Endothelial cell of umbilical vein (primary cell): Measurements from ENCODE around the gene MEPE. TPM values are rescaled to one million over a fixed set of nuclear protein-coding genes. Genes with fewer than 3 reads are reported as not detected.

Experiments used
- BruUV-seq: library from RNA; stranded (reverse); fragments of 400-500 nt; replicated peaks from 2 replicates; lab custom pipeline; 2021; lab: Mats Ljungman, UMichigan
- CTCF ChIA-PET: fragments of 300-600, 350-600 bp; sonication (Branson Sonifier 250); formaldehyde crosslinking; loops from one replicate; lab custom pipeline; 2021; ENCODE audit warnings: antibody characterized with exemption, inconsistent platforms; lab: Charles Lee
- POLR2A ChIA-PET: fragments of 300-600, 350-600 bp; sonication (Branson Sonifier 250); formaldehyde crosslinking; loops from one replicate; lab custom pipeline; 2021; ENCODE audit warnings: antibody characterized with exemption, inconsistent platforms; lab: Charles Lee
- DNase-seq: peaks from one replicate; pipeline ENCODE4 v3.0.0-alpha.2; 2011; ENCODE audit warnings: low read depth, low spot score
- FAIRE-seq: peaks from 2 replicates; lab custom pipeline; 2011; peaks lifted over from hg19 to GRCh38; lab: Jason Lieb, UNC
- H2AFZ ChIP-seq: 2 replicates; pipeline ENCODE4 v1.6.0; 2012; ENCODE audit warnings: low read depth, low read length, control low read depth, inconsistent platforms
- H3K27ac ChIP-seq: 2 replicates; pipeline ENCODE4 v1.5.1; 2011; ENCODE audit warnings: low read depth, mild to moderate bottlenecking, control low read depth, low read length, moderate library complexity; ENCODE audit not compliant: insufficient read depth
- H3K27me3 ChIP-seq, 2 experiments: 2 replicates each; pipeline versions ENCODE4 v1.6.0 to v1.6.1; 2011; ENCODE audit warnings: low read length in 2 of 2, mixed read lengths in 1 of 2; ENCODE audit not compliant: control insufficient read depth in 2 of 2, insufficient read depth in 2 of 2
- H3K36me3 ChIP-seq, 2 experiments: 2 replicates in 1 of 2; 3 replicates in 1 of 2; pipeline ENCODE4 v1.5.1; 2011; ENCODE audit warnings: low read length in 2 of 2, mild to moderate bottlenecking in 1 of 2, moderate library complexity in 1 of 2; ENCODE audit not compliant: control insufficient read depth in 2 of 2, insufficient read depth in 2 of 2; ENCODE audit errors: extremely low read depth in 1 of 2
- H3K4me1 ChIP-seq: 3 replicates; pipeline ENCODE4 v1.5.1; 2011; ENCODE audit warnings: mild to moderate bottlenecking, low read length; ENCODE audit not compliant: control insufficient read depth, insufficient read depth; ENCODE audit errors: extremely low read depth
- H3K4me2 ChIP-seq: 2 replicates; pipeline ENCODE4 v1.6.1; 2011; ENCODE audit warnings: low read length, control low read depth, mixed read lengths; ENCODE audit not compliant: insufficient read depth
- H3K4me3 ChIP-seq, 3 experiments: fragments of 200-600 bp in 1 of 3; sonication (generic), shearing (Covaris generic) in 1 of 3; replicated peaks in 1 of 3; 2 replicates each; pipeline ENCODE4 v1.5.1; 2011 to 2016; ENCODE audit warnings: control low read depth in 3 of 3, low read length in 3 of 3, mild to moderate bottlenecking in 2 of 3, inconsistent platforms in 1 of 3, low read depth in 1 of 3, moderate library complexity in 1 of 3; ENCODE audit not compliant: insufficient read depth in 1 of 3
- H3K79me2 ChIP-seq: 2 replicates; pipeline ENCODE4 v1.6.0; 2012; ENCODE audit warnings: low read length, inconsistent platforms; ENCODE audit not compliant: control insufficient read depth, insufficient read depth
- H3K9ac ChIP-seq: replicated peaks from 2 replicates; pipeline ENCODE3; 2011; ENCODE audit warnings: low read length, control low read depth; ENCODE audit not compliant: insufficient read depth; ENCODE audit errors: extremely low read depth
- H3K9me1 ChIP-seq: replicated peaks from 3 replicates; pipeline ENCODE4 v1.6.0; 2011; ENCODE audit warnings: mild to moderate bottlenecking, low read length; ENCODE audit not compliant: control insufficient read depth, insufficient read depth; ENCODE audit errors: extremely low read depth
- H3K9me3 ChIP-seq: replicated peaks from 2 replicates; pipeline ENCODE4 v1.5.1; 2012; ENCODE audit warnings: low read length, inconsistent platforms; ENCODE audit not compliant: control insufficient read depth, insufficient read depth
- H4K20me1 ChIP-seq: replicated peaks from 2 replicates; pipeline ENCODE3; 2011; ENCODE audit warnings: mild to moderate bottlenecking, low read length; ENCODE audit not compliant: control insufficient read depth, insufficient read depth; ENCODE audit errors: extremely low read depth
- EZH2 ChIP-seq: IDR thresholded peaks from 2 replicates; pipeline ENCODE4 v1.6.1; 2012; ENCODE audit warnings: borderline replicate concordance, low read depth, mild to moderate bottlenecking, moderate library complexity, low read length, inconsistent platforms; ENCODE audit not compliant: severe bottlenecking
- GATA2 ChIP-seq: IDR thresholded peaks from 2 replicates; pipeline ENCODE4 v1.7.0; 2011; ENCODE audit warnings: low read depth, mild to moderate bottlenecking, moderate library complexity, mixed read lengths, low read length; ENCODE audit not compliant: insufficient read length, insufficient read depth
- JUN ChIP-seq: IDR thresholded peaks from 2 replicates; pipeline ENCODE4 v1.6.1; 2011; ENCODE audit warnings: borderline replicate concordance, low read depth; ENCODE audit not compliant: insufficient read length, insufficient read depth
- MYC ChIP-seq: IDR thresholded peaks from one replicate; pipeline ENCODE4 v1.6.1; 2011; ENCODE audit warnings: mild to moderate bottlenecking, low read depth, low read length
- POLR2A ChIP-seq: IDR thresholded peaks from 2 replicates; pipeline ENCODE4 v1.6.1; 2012; ENCODE audit warnings: low read depth, mild to moderate bottlenecking, control low read depth, low read length
- POLR2AphosphoS5 ChIP-seq: IDR thresholded peaks from 2 replicates; pipeline ENCODE4 v1.6.1; 2012; ENCODE audit warnings: low read depth, mild to moderate bottlenecking, control low read depth, low read length, moderate library complexity; ENCODE audit not compliant: insufficient read depth
- dilution Hi-C: fragments of 300-500 bp; cut with MboI; formaldehyde crosslinking; loops from one replicate; pipeline ENCODE4 v1.15.0; 2019; ENCODE audit warnings: low sequenced_read_pairs; ENCODE audit not compliant: extremely low pct_ligation_motif_present
- intact Hi-C: fragments of 100-400 bp; cut with micrococcal nuclease; formaldehyde crosslinking; loops from one replicate; pipeline ENCODE4 v1.10.0; 2022
- polyA plus RNA-seq, 4 experiments: library from polyadenylated mRNA; depleted of rRNA in 3 of 4; stranded (reverse) in 3 of 4; unstranded in 1 of 4; fragments of >200 nt; gene quantifications; 2 replicates each; pipeline versions ENCODE4 v1.2.1 to v1.2.3, GENCODE V29; 2011 to 2012; ENCODE audit warnings: missing spikeins in 1 of 4
- total RNA-seq: library from RNA; stranded (reverse); gene quantifications from 2 replicates; pipeline ENCODE4 v1.2.3, GENCODE V29; 2021
- TF ChIP-seq, protein P1 (sequence below), 2 donors: IDR thresholded peaks; 1 replicate in 1 of 2; 2 replicates in 1 of 2; pipeline ENCODE4 v1.5.1; 2011; ENCODE audit warnings: low read length in 2 of 2, mild to moderate bottlenecking in 2 of 2, moderate library complexity in 2 of 2, control low read depth in 1 of 2, inconsistent platforms in 1 of 2, low read depth in 1 of 2; ENCODE audit not compliant: insufficient read depth in 1 of 2; ENCODE audit errors: extremely low read depth in 1 of 2

MEPE gene
- total and polyA plus RNA-seq, 2 donors (not counting 3 experiments of a cell fraction or from before 2014, with no cell fraction given) = not detected

DNA sequence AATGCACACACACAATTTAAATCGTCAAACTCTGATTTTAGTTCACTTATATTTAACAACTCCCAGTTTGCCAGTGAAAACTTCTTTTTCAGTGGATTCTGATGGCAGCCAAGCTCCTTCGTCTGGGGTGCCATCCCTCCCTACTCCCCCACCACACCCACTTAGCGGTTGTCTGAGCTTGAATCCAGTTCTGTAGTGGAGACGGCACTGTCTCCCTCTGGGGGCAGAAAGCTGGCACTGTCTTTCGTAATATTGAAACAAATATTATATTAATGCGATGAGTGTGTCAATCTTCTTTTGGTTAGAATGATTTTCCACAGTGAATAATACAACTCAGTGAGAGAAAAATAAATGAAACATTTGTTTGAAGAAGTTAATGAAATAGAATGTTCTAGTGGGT lies 5.4 kb downstream of the MEPE start:
- H3K4me1 ChIP-seq = no peaks in the 10 kb centered on the region
- no peak overlapping the region for H2AFZ ChIP-seq
- H3K27me3 ChIP-seq = peaks cover 3 to 7% of the 10 kb centered on the region in 2 experiments
- dilution Hi-C loops (no loop called here), intact Hi-C loops (loop anchor here (5.0 kb wide), 1 partner anchor 486 kb away; no protein-coding TSS in a partner anchor)
- no TSS peak for BruUV-seq
- no peaks in the 10 kb centered on the region for H3K36me3 ChIP-seq
- no peak overlapping the region for H3K4me3 ChIP-seq
- TF ChIP-seq POLR2AphosphoS5 = no peak
- TF ChIP-seq, protein P1, sequence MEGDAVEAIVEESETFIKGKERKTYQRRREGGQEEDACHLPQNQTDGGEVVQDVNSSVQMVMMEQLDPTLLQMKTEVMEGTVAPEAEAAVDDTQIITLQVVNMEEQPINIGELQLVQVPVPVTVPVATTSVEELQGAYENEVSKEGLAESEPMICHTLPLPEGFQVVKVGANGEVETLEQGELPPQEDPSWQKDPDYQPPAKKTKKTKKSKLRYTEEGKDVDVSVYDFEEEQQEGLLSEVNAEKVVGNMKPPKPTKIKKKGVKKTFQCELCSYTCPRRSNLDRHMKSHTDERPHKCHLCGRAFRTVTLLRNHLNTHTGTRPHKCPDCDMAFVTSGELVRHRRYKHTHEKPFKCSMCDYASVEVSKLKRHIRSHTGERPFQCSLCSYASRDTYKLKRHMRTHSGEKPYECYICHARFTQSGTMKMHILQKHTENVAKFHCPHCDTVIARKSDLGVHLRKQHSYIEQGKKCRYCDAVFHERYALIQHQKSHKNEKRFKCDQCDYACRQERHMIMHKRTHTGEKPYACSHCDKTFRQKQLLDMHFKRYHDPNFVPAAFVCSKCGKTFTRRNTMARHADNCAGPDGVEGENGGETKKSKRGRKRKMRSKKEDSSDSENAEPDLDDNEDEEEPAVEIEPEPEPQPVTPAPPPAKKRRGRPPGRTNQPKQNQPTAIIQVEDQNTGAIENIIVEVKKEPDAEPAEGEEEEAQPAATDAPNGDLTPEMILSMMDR (IDR thresholded peaks at IDR 0.05; ENCODE audit: extremely low read depth in 1 of 2, insufficient read depth in 1 of 2, low read depth in 1 of 2, low read length in 2 of 2) = peak in 1 of 2 donors; percentile 8
- TF ChIP-seq POLR2A = no peak
- ChIA-PET POLR2A (no interaction called here), CTCF (interaction anchor here (0.8 to 4.3 kb wide), 21 partner anchors 11 to 568 kb away, joined by 3 to 130 read pairs (median 5); partner anchors contain the start of gene SPARCL1)
- FAIRE-seq (no peak), DNase-seq (no peak)
- H3K27ac ChIP-seq = no peak overlapping the region
- no peaks in the 10 kb centered on the region for H3K9me3 ChIP-seq
- no peak overlapping the region for H3K4me2 ChIP-seq
- H3K9me1 ChIP-seq = no peaks in the 10 kb centered on the region
- H4K20me1 ChIP-seq = no peaks in the 10 kb centered on the region
- no peaks in the 10 kb centered on the region for H3K79me2 ChIP-seq
- H3K9ac ChIP-seq = no peak overlapping the region

DNA sequence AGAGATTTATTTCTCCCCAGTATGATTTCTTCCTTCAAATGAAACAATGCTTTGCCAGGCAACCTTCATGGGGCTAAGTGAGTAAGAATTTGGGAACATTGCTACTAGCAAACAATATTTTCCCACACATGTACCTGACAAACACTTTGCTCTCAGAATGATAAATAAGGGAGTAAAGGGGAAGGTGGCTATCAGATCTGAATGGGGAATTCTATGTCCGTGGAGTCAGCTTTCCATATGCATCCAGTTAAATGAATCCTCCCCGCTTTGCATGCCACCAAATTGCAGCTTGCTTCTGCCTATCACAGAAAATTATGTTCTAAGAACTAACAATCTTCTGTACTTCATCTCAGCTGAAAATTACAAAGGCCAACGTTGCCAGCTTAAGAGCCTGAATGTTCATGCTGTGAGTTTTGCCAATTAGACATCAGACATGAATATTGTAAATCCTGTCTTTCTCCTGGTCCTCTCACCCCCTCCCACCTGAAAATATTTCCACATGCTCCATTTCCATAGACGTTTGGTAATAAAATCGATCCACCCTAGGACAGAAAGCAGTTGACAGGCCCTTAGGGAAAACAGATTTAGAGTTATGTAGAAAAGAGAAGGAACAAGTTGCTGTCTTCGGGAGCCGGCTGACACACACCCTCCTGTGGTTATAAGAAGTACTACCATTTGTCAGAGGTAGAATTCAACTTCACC lies 6.3 kb downstream of the MEPE start:
- dilution Hi-C loops (no loop called here), intact Hi-C loops (loop anchor here (1.0 to 5.0 kb wide), 3 partner anchors 160 to 487 kb away; no protein-coding TSS in a partner anchor)

More for the DNA sequence above, 6.3 kb downstream of the MEPE start:
- TF ChIP-seq POLR2A = no peak
- TF ChIP-seq, protein P1 (IDR thresholded peaks at IDR 0.05; ENCODE audit: extremely low read depth in 1 of 2, insufficient read depth in 1 of 2, low read depth in 1 of 2, low read length in 2 of 2) = peak; percentile 24 to 53
- TF ChIP-seq MYC = no peak
- no peak for TF ChIP-seq EZH2
- TF ChIP-seq JUN = no peak
- TF ChIP-seq GATA2 = no peak
- TF ChIP-seq POLR2AphosphoS5 = no peak
- ChIA-PET POLR2A (no interaction called here), CTCF (interaction anchor here (0.7 to 4.3 kb wide), 27 partner anchors 10 to 569 kb away, joined by 3 to 130 read pairs (median 4); no protein-coding TSS in a partner anchor)
- H2AFZ ChIP-seq = no peak overlapping the region
- peaks cover 4% of the 10 kb centered on the region for H3K4me1 ChIP-seq
- H3K27me3 ChIP-seq = peaks cover 3 to 7% of the 10 kb centered on the region in 2 experiments
- no peak overlapping the region for H3K9ac ChIP-seq
- no peak overlapping the region for H3K4me2 ChIP-seq
- H3K27ac ChIP-seq = no peak overlapping the region
- FAIRE-seq = no peak
- no TSS peak for BruUV-seq
- H4K20me1 ChIP-seq = no peaks in the 10 kb centered on the region
- H3K36me3 ChIP-seq = no peaks in the 10 kb centered on the region
- DNase-seq = peak; percentile 38
- no peaks in the 10 kb centered on the region for H3K9me1 ChIP-seq
- H3K9me3 ChIP-seq = no peaks in the 10 kb centered on the region
- H3K4me3 ChIP-seq = no peak overlapping the region
- H3K79me2 ChIP-seq = no peaks in the 10 kb centered on the region
